Measurements from ENCODE around the gene PLEKHG7.

GRCh38 chr12:92771001-92771400, 68.2 kb downstream of the PLEKHG7 start:
- TF ChIP-seq CTCF (IDR thresholded peaks at IDR 0.05) (no peak), POLR2A (IDR thresholded peaks at IDR 0.05) (no peak)

All from transverse colon (tissue), 3 donors.